Activated gamma-delta T cell treated with anti-CD3 and anti-CD28 coated beads, Interleukin-2, amount 50 U/mL, for 16 hours (primary cell): ENCODE measurements around the gene SERTM2.

ENCODE experiments used
- DNase-seq: peaks from one replicate; pipeline ENCODE4 v3.0.0-alpha.2; 2020; ENCODE audit warnings: low read depth

The SERTM2 gene

GRCh38 chrX:111561851-111562250 is 50.4 kb downstream of the SERTM2 start:
- DNase-seq = no peak

DNA sequence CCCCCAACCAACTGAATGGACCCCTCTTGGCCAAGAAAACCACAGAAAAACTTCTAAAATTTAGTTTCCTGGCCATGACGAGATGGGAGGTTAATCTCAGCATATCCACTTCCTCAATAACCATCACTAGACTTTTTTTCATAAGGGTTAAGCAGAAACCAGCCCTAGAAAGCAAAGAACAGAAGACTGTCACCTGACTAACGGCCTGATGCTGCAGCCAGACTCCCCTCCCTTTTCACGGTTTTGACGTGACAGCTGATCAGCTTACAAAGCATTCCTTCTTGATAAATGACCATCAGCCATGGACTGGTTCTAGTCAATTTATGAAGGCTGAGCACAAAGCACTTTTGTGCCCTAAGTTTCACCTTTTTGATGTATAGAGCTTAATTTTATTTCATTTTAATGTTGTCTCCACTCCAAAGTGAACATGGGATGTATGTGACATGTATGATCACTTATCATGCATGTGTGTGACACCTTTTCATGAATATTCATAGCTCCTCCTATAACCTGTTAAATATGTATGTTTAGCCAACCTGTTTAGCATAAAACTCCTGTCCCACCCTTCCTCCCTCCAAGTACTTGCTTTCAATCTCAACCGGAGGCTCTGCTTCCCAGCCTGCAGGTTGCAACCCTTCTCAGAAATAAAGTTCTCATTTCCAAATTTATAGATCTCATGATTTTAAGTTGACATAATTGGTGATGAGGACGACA is 56.3 kb downstream of the SERTM2 start:
- no peak for DNase-seq

GRCh38 chrX:111568354-111568753 is 56.9 kb downstream of the SERTM2 start:
- DNase-seq = no peak

DNA sequence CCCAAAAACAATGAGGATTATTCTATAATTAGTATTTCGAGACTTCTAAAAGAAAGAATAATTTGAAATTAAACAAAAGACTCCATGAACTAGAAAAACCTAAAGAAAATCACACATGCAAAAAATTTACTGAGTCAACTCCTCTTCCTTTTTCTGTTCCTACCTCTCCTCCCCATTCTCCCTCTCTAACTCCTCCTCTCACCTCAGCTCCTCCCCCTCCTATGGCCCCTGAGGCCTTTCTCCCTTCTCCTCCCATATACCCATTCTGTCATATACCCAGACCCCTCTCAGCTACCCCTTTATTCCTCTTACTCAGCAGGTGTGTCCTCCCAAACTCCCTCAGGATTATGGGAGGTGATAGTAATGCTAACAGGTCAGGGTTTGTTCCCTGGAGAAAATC is 57.4 kb downstream of the SERTM2 start:
- DNase-seq = no peak
